ENCODE results near the gene ANO10.
"Not testable (repeated sequence)": the region's sequence is repeated elsewhere in the genome, so short reads cannot be mapped to it uniquely, and the experiment has no call there.

The ANO10 gene

DNA sequence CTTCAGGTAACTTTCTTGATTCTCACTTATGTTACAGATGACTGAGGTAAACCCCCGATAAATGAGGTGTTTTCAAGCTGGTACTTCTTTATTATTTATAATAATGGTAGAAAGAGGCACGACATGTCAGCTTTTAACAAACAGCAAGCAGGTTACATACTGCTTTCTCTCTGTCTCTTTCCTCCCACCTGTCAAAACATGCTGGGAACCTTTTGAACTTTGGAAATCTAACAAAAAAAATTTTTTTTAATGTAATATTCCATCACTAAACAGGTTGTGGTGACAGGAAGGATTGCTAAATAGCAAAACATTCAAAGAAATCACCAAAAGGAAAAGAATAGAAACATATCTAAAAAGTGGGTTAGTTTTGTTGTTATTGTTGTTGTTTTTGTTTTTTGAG is 48.2 kb downstream of the ANO10 start:
- Mint-ChIP-seq H3K27me3 (no peaks in the 10 kb centered on the region), H3K27ac (no peak overlapping the region)

GRCh38 chr3:43565661-43566341 is 56.0 kb downstream of the ANO10 start:
- not testable (repeated sequence) for H3K4me3 Mint-ChIP-seq; H3K27ac Mint-ChIP-seq; H3K9me3 Mint-ChIP-seq (ENCODE audit: low read depth); H3K4me1 Mint-ChIP-seq (ENCODE audit: low read depth); H3K27me3 Mint-ChIP-seq; H3K36me3 Mint-ChIP-seq

More for the DNA sequence above, 48.2 kb downstream of the ANO10 start:
- Mint-ChIP-seq H3K36me3 (peaks cover 20% of the 10 kb centered on the region), H3K9me3 (ENCODE audit: low read depth) (no peaks in the 10 kb centered on the region), H3K4me1 (ENCODE audit: low read depth) (no peaks in the 10 kb centered on the region), H3K4me3 (no peak overlapping the region)

- Mint-ChIP-seq H3K4me3 (no peak overlapping the region), H3K27ac (no peak overlapping the region), H3K9me3 (ENCODE audit: low read depth) (no peaks in the 10 kb centered on the region), H3K27me3 (no peaks in the 10 kb centered on the region), H3K4me1 (ENCODE audit: low read depth) (no peaks in the 10 kb centered on the region), H3K36me3 (peaks cover 9% of the 10 kb centered on the region)
Measured at GRCh38 chr3:43559961-43560360, 61.9 kb downstream of the ANO10 start.

- Mint-ChIP-seq H3K27ac (no peak overlapping the region), H3K27me3 (no peaks in the 10 kb centered on the region), H3K4me3 (no peak overlapping the region), H3K4me1 (ENCODE audit: low read depth) (no peaks in the 10 kb centered on the region), H3K9me3 (ENCODE audit: low read depth) (no peaks in the 10 kb centered on the region), H3K36me3 (peaks cover 14% of the 10 kb centered on the region)
Measured at GRCh38 chr3:43558171-43558570, 63.6 kb downstream of the ANO10 start.

DNA sequence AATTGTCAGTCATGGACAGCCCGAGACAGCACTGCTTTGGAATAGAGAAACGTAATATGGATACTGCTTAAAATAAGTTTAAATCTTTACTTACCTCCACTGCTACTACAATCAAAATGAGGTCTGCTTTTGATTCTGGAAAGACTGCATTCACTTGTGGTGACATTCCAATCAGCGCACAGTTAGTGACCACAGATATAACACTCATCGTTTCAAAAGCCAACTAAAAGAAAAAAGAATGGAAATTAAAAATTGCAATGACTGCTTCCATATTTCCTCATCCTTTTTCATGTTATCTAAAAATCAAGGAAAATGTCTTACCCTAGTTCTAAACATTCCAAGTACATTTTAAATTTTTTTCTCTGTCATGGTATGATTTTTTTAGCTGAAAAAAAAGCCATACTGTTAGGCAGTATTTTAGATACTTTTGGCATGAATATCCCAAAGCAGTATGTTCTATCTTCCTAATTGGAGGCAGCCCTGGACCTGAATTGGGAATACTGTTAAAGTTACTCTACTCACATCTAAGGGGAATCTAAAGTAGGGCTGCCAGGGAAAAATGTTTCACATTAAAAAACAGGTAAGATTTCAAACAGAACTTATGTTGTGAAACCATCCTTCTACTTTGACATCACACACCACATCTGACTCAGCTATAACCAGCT is 72.1 kb downstream of the ANO10 start:
- no peaks in the 10 kb centered on the region for H3K4me1 Mint-ChIP-seq (ENCODE audit: low read depth)
- no peaks in the 10 kb centered on the region for H3K27me3 Mint-ChIP-seq
- H3K27ac Mint-ChIP-seq = no peak overlapping the region
- peaks cover 10% of the 10 kb centered on the region for H3K36me3 Mint-ChIP-seq
- H3K4me3 Mint-ChIP-seq = no peak overlapping the region
- H3K9me3 Mint-ChIP-seq (ENCODE audit: low read depth) = no peaks in the 10 kb centered on the region

DNA sequence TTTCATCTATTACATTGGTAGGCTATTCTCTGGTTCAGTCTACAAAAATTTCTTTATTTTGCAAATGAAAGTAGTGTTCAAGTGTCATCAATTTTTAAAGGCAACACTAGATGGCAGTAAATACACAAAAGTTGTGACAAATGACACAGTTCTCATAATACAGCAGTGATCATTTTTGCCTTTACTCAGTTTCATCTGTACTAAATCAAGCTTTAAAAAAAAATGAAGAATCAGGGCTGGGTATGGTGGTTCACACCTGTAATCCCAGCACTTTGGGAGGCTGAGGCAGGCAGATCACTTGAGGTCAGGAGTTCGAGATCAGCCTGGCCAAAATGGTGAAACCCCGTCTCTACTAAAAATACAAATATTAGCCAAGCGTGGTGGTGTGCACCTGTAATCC is 77.5 kb downstream of the ANO10 start:
- not testable (repeated sequence) for H3K27me3 Mint-ChIP-seq; H3K9me3 Mint-ChIP-seq (ENCODE audit: low read depth); H3K4me3 Mint-ChIP-seq; H3K4me1 Mint-ChIP-seq (ENCODE audit: low read depth); H3K27ac Mint-ChIP-seq; H3K36me3 Mint-ChIP-seq

GRCh38 chr3:43542328-43543043 is 79.3 kb downstream of the ANO10 start:
- Mint-ChIP-seq H3K27ac (peak overlapping the region; percentile 55), H3K36me3 (no peaks in the 10 kb centered on the region), H3K9me3 (ENCODE audit: low read depth) (no peaks in the 10 kb centered on the region), H3K4me1 (ENCODE audit: low read depth) (no peaks in the 10 kb centered on the region), H3K4me3 (no peak overlapping the region), H3K27me3 (no peaks in the 10 kb centered on the region)

DNA sequence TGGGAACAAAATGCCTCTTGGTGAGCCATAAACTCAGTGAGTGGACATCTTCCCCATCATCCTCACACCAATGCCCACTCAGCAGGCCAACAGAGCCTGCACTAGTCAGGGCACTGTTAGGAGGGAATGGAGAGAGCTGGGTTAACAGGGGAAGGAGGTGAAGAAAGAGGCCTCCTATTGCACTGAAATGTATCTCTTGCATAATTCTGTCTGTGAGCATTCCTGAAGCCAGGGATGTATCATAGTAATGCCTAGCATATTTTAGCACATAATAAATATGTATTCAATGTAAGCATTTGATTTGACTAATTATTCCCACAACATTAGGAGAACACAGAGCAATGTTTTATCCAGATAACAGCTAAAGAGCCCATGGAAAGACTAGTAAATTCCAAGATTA is 81.2 kb downstream of the ANO10 start:
- H3K4me1 Mint-ChIP-seq (ENCODE audit: low read depth) = no peaks in the 10 kb centered on the region
- H3K9me3 Mint-ChIP-seq (ENCODE audit: low read depth) = no peaks in the 10 kb centered on the region
- peaks cover 4% of the 10 kb centered on the region for H3K36me3 Mint-ChIP-seq
- no peak overlapping the region for H3K27ac Mint-ChIP-seq
- H3K4me3 Mint-ChIP-seq = no peak overlapping the region
- H3K27me3 Mint-ChIP-seq = no peaks in the 10 kb centered on the region

- H3K4me3 Mint-ChIP-seq = no peak overlapping the region
- H3K27me3 Mint-ChIP-seq = no peaks in the 10 kb centered on the region
- no peak overlapping the region for H3K27ac Mint-ChIP-seq
- peaks cover 4% of the 10 kb centered on the region for H3K36me3 Mint-ChIP-seq
- H3K4me1 Mint-ChIP-seq (ENCODE audit: low read depth) = no peaks in the 10 kb centered on the region
- no peaks in the 10 kb centered on the region for H3K9me3 Mint-ChIP-seq (ENCODE audit: low read depth)
Measured at GRCh38 chr3:43539321-43539720, 82.5 kb downstream of the ANO10 start.

DNA sequence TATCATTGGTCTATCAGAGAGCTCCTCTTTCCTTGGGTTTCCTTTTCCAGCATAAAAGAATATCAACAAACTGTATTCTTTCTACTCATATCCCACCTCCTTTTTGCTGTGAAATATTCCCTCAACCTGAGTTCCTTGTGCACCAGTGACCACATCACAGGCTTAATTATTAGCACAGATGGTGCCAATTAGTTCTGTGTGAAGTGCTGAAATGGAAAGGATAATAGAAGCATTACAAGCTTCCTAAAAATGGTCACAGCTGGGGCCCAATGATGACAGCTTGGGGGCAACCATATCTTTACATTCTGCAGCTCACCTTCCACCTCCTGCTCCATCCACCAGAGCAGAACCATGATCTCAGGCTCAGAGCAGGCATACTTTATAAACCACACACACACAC is 84.6 kb downstream of the ANO10 start:
- Mint-ChIP-seq H3K9me3 (ENCODE audit: low read depth) (no peaks in the 10 kb centered on the region), H3K4me1 (ENCODE audit: low read depth) (peaks cover under 1% of the 10 kb centered on the region), H3K36me3 (peaks cover 4% of the 10 kb centered on the region), H3K27ac (no peak overlapping the region), H3K4me3 (no peak overlapping the region), H3K27me3 (no peaks in the 10 kb centered on the region)

DNA sequence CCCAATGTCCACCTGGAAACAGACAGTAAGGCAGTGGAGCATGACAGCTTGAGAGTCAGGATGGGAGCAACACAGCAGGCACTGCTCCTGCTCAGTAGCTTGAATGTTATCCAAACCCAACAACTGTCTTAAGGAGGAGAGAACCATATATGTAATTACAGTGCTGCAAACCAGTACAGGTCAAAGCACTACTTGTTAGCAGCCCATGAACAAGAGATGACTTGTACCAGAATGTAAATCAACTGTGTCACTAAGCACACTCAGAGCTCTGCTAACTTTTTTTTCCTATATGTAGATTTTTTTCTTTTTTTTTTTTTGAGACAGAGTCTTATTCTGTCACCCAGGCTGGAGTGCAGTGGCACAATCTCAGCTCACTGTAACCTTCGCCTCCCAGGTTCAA is 87.1 kb downstream of the ANO10 start:
- H3K27me3 Mint-ChIP-seq = no peaks in the 10 kb centered on the region
- no peak overlapping the region for H3K4me3 Mint-ChIP-seq
- peaks cover 4% of the 10 kb centered on the region for H3K36me3 Mint-ChIP-seq
- no peaks in the 10 kb centered on the region for H3K9me3 Mint-ChIP-seq (ENCODE audit: low read depth)
- H3K4me1 Mint-ChIP-seq (ENCODE audit: low read depth) = peaks cover 4% of the 10 kb centered on the region
- no peak overlapping the region for H3K27ac Mint-ChIP-seq

DNA sequence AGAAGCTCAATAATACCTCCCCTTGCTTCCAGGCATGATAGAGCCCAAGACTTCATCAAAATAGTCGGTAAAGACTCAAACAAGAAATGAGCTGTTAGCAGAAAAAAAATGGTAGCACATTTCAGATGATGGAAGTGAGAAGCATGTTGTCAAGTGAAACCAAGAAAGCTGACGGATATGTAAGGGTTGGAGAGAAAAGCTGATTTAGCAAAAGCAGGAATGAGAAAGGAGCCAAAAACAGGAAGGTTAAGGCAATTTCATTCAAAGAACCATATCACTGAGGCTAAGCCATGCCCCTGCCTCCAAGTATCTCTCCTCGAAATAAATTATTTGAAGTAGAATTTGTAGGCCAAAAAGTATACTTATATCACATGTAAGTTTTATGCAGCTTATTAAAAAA is 88.8 kb downstream of the ANO10 start:
- H3K4me3 Mint-ChIP-seq = no peak overlapping the region
- H3K27ac Mint-ChIP-seq = no peak overlapping the region
- H3K9me3 Mint-ChIP-seq (ENCODE audit: low read depth) = no peaks in the 10 kb centered on the region
- H3K36me3 Mint-ChIP-seq = peaks cover 9% of the 10 kb centered on the region
- H3K27me3 Mint-ChIP-seq = no peaks in the 10 kb centered on the region
- H3K4me1 Mint-ChIP-seq (ENCODE audit: low read depth) = peaks cover 4% of the 10 kb centered on the region

GRCh38 chr3:43531835-43532234 is 90.0 kb downstream of the ANO10 start:
- no peak overlapping the region for H3K4me3 Mint-ChIP-seq
- H3K9me3 Mint-ChIP-seq (ENCODE audit: low read depth) = no peaks in the 10 kb centered on the region
- no peaks in the 10 kb centered on the region for H3K27me3 Mint-ChIP-seq
- H3K4me1 Mint-ChIP-seq (ENCODE audit: low read depth) = peaks cover 4% of the 10 kb centered on the region
- peaks cover 10% of the 10 kb centered on the region for H3K36me3 Mint-ChIP-seq
- H3K27ac Mint-ChIP-seq = no peak overlapping the region

DNA sequence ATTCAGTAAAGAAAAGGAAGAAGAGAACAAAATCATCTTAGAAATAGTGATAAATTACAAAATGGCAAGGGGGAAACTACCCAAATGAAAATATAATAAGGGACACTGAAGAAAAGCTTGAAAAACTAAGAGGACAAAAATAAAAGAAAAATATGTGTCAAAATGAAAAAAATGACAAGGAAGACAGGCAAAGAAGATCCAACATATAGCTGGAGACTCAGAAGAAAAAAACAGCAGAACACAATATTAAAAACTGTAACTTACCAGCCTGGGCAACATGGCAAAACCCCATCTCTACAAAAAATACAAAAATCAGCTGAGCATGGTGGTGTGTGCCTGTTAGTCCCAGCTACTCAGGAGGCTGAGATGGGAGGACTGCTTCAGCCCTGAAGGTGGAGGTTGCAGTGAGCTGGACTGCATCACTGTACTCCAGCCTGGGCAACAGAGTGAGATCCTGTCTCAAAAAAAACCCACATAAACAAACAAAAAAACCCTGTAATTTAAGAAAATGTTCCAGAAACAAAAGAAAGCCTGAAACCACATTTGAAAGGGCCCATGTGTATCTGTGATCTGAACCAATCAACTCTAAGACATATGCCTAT is 93.2 kb downstream of the ANO10 start:
- H3K36me3 Mint-ChIP-seq = peaks cover 12% of the 10 kb centered on the region
- H3K4me3 Mint-ChIP-seq = no peak overlapping the region
- H3K4me1 Mint-ChIP-seq (ENCODE audit: low read depth) = peaks cover 4% of the 10 kb centered on the region
- no peak overlapping the region for H3K27ac Mint-ChIP-seq
- no peaks in the 10 kb centered on the region for H3K9me3 Mint-ChIP-seq (ENCODE audit: low read depth)
- no peaks in the 10 kb centered on the region for H3K27me3 Mint-ChIP-seq

- H3K4me1 Mint-ChIP-seq (ENCODE audit: low read depth) = peaks cover 3% of the 10 kb centered on the region
- H3K27me3 Mint-ChIP-seq = no peaks in the 10 kb centered on the region
- H3K4me3 Mint-ChIP-seq = no peak overlapping the region
- no peak overlapping the region for H3K27ac Mint-ChIP-seq
- no peaks in the 10 kb centered on the region for H3K9me3 Mint-ChIP-seq (ENCODE audit: low read depth)
- H3K36me3 Mint-ChIP-seq = peaks cover 12% of the 10 kb centered on the region
Measured at GRCh38 chr3:43526956-43527355, 94.9 kb downstream of the ANO10 start.

Data from activated naive CD8-positive, alpha-beta T cell (primary cell).